Measurements from ENCODE around the gene CTPS1. TPM values are rescaled to one million over a fixed set of nuclear protein-coding genes. Genes with fewer than 3 reads are reported as not detected.

CTPS1 gene
- total RNA-seq, 4 donors from 2014 or later, result 3.9 to 16.4 (median 10.6) TPM

- TF ChIP-seq, protein P1, sequence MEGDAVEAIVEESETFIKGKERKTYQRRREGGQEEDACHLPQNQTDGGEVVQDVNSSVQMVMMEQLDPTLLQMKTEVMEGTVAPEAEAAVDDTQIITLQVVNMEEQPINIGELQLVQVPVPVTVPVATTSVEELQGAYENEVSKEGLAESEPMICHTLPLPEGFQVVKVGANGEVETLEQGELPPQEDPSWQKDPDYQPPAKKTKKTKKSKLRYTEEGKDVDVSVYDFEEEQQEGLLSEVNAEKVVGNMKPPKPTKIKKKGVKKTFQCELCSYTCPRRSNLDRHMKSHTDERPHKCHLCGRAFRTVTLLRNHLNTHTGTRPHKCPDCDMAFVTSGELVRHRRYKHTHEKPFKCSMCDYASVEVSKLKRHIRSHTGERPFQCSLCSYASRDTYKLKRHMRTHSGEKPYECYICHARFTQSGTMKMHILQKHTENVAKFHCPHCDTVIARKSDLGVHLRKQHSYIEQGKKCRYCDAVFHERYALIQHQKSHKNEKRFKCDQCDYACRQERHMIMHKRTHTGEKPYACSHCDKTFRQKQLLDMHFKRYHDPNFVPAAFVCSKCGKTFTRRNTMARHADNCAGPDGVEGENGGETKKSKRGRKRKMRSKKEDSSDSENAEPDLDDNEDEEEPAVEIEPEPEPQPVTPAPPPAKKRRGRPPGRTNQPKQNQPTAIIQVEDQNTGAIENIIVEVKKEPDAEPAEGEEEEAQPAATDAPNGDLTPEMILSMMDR (IDR thresholded peaks at IDR 0.05; ENCODE audit: low read depth), result no peak
These were observed 30.0 kb downstream of the CTPS1 start for GRCh38 chr1:41009466-41009865.

GRCh38 chr1:41010345-41010744 lies 30.8 kb downstream of the CTPS1 start:
- TF ChIP-seq, protein P1 (IDR thresholded peaks at IDR 0.05; ENCODE audit: low read depth), result no peak

- TF ChIP-seq, protein P1 (IDR thresholded peaks at IDR 0.05; ENCODE audit: low read depth), result no peak
These were observed 33.5 kb downstream of the CTPS1 start for GRCh38 chr1:41013024-41013423.

- TF ChIP-seq, protein P1 (IDR thresholded peaks at IDR 0.05; ENCODE audit: low read depth), result no peak
These were observed 34.3 kb downstream of the CTPS1 start for GRCh38 chr1:41013796-41014195.

DNA sequence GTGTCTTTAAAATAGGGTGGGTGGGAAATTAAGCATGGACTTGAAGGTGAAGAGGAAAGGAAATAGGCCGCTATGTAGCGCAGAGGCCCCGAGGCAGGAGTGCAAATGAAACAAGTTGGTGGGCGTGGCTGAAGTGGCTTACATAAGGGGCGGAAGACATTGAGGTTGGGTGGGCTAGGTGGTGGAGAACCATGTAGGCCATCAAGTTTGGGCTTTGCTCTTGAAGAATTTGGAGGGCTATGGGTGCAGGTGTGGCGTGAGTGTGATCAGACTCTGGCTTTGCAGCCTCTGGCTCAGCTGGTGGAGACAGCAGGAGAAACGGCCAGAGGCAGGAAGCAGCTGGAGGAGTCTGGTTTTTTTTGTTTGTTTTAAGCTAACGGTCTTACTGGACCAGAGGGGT lies 35.4 kb downstream of the CTPS1 start:
- TF ChIP-seq, protein P1 (IDR thresholded peaks at IDR 0.05; ENCODE audit: low read depth), result no peak

DNA sequence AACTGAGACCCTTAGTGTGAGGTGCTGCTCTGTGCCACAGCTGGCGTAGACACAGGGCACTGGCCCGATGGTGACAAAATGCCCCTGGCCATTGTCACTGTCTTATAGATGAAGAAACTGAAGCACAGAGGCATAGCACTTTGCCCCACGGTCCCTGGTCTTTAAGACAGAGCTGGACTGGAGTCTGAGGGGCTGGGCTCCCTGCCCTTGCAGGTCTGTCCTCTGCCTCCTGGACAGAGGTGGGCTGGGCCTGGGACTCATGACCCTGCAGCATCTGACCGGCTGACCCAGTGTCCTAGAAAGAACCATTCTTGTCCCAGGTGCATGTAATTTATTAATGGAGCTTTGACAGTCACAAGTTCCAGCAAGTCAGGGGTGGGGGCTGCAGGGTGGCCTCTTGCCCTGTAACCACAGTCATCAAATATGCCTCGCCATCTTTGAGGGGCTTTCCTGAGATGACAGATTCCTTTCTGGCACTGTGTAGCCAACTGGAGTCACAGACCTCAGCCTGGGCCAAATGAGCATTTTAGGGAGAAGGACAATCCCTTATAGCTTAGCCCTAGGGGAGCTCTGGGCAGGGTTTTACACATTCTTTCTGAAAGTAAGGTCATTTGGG lies 35.9 kb downstream of the CTPS1 start:
- TF ChIP-seq, protein P1 (IDR thresholded peaks at IDR 0.05; ENCODE audit: low read depth), result no peak

DNA sequence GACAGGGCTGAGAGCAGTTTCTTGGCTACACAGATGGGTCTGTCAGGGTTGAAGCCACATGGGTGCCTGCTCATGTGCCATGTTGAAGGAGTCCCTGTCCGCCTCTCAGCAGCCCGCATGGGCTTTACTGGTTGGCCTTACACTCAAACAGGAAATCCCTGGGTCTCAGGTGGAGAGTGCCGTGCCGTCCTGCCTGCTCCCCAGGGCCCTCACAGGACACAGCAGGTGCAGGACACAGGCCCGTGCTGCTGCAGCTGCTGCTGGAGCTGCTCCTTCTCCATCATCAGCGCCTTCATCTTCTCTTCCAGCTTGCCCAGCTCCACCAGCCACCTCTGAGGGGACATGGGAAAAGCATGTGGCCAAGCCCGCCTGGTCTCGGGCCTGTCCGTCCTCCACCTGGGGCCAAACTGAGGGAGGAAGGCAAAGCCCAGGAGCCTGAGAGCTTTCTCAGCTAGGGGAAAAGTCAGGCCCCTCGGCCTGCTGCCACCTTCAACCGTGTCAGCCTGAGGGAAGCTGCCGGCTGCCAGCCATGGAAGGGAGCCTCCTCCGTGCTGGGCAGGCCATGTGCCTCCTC lies 36.5 kb downstream of the CTPS1 start:
- TF ChIP-seq, protein P1 (IDR thresholded peaks at IDR 0.05; ENCODE audit: low read depth), result no peak

Data from subcutaneous adipose tissue (tissue), 4 donors.